HG02973 (cell line): Measurements from ENCODE around the gene OIP5.
"Not testable (repeated sequence)": the region's sequence is repeated elsewhere in the genome, so short reads cannot be mapped to it uniquely, and the experiment has no call there.

Experiments used
- ATAC-seq: cut with Tn5 transposase; IDR thresholded peaks from one replicate; pipeline ENCODE4 v1.9.1; 2021; ENCODE audit warnings: moderate library complexity; ENCODE audit not compliant: unreplicated experiment

The OIP5 gene

DNA sequence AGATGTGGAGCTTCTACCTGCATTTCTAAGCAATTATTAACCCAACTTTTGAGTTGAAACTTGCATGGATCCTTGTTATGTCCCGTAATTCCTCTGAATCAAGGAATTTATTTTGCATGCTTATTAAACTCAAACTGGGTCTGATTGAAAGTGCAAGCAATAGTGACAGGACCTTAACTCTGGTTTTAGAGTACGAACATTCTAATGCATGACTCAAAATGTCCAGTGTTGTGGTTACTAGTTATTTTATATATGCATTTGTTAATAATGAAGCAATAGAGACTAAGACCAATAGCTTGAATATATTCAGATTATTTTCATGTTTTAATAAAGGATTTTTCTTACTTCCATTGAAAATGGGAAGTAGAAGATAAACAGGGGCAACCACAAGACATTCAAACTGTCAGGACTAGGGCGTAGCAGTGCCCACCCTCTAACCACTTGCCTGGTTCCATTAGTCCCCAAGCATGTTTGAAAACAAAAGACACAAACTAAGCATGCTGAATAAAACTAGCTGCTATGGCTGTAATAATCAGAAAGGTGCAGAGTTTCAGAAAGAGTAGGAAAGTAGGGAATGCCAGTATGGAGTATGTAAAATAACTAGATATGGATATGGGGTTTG, 28.1 kb downstream of the OIP5 start:
- no peak for ATAC-seq

DNA sequence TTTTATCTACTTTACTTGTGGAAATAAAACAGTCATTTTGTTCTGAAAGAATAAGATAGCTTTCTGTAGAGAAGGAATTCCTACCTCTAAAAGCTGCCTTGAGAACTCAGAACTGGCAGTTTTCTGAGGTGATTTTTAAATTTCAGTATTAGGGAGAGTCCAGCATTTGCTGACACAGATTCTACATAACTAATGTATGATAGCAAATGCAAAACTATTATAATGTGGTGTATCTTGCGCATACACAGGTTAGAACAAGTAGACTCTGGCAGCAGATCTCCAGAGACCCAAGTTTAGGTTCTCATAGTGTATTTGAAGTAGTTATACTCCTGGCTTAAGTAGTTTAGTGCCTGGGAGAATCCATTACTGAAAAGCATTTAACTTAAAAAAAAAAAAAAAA, 30.8 kb downstream of the OIP5 start:
- ATAC-seq = no peak

DNA sequence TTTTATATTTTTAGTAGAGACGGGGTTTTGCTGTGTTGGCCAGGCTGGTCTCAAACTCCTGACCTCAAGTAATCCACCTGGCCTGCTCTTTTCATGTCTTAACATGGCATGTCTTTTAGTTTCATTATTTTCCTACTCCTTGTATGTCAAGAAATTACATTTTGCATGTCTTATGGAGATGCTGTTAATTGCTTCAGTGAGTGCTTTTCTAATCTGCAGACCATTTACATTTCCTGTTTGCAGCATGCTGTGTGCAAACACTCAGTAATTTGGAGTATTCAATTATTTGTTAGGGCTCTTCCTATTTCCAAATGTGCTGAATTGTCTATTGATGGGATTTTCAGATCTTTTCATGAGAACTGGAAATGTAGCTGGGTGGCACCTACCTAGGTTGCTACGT, 31.3 kb downstream of the OIP5 start:
- not testable (repeated sequence) for ATAC-seq

DNA sequence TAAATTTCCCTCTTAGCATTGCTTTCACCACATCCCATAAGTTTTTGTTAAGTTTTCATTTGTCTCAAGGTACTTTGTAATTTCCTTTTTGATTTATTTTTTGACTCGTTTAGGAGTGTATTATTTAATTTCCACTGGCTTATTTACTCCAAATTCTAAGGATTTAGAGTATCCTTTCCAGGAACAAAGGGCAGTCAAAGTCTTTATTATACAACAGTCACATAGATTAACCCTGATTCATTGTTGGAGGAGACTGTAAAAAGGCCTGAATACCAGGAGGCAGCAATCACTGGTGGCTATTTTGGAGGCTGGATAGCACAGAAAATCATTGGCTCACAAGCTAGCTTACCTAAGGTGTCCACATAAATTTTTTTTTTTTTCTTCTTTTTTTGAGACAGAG, 39.9 kb downstream of the OIP5 start:
- no peak for ATAC-seq

GRCh38 chr15:41291065-41291631, 41.2 kb downstream of the OIP5 start:
- peak; percentile 64 for ATAC-seq

DNA sequence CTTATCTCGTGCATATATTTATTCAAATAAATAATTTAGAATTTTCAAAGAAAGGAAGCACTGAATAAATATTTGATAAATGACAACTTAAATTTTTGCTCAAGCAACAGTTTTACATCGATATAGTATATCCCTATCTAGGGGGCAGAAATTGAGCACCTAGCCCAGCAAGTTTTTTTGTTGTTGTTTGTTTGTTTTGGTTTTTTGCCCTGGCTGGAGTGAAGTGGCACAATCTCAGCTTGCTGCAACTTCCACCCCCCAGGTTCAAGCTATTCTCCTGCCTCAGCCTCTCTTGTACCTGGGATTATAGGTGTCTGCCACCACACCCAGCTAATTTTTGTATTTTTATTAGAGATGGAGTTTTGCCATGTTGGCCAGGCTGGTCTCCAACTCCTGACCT, 42.4 kb downstream of the OIP5 start:
- no peak for ATAC-seq

DNA sequence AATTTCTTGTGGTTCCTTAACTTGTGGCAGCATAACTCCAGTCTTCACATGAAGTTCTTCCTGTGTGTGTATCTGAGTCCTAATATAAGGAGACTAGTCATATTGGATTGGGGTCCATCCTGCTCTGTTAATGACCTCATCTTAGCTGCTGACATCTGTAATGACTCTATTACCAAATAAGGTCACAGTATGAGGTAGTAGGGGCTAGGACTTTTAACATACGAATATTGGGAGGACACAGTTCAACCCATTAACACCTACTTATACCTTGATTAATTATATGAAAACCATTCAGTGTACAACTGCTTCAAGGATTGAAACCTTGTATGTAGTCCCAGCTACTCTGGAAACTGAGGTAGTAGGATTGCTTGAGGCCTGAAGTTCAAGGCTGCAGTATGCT, 43.9 kb downstream of the OIP5 start:
- no peak for ATAC-seq

DNA sequence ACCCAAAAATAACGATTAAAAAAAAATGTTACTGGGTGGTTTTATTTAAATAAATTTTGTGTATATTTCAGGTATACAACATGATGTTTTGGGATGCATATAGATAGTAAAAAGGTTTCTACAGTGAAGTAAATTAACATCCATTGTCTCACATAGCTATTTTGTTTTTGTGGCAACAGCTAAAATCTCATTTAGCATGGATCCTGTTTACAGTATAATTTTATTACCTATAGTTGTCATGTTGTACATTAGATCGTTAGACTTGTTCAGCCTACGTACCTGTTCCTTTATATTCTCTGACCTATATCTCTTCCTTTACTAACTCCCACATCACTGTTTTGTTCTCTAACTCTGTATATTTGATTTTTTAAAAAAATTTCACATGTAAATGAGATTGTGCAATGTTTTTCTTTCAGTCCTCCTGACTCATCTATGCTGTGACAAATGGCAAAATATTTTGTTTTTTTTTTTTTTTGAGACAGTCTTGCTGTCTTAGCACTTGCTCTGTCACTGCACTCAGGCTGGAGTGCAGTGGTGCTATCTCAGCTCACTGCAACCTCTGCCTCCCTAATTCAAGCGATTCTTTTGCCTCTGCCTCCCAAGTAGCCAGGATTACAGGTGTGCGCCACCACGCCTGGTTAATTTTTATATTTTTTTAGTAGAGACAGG, 45.6 kb downstream of the OIP5 start:
- ATAC-seq = no peak

GRCh38 chr15:41285285-41285684, 47.1 kb downstream of the OIP5 start:
- ATAC-seq = no peak

- no peak for ATAC-seq
Measured at GRCh38 chr15:41284427-41285177, 47.8 kb downstream of the OIP5 start.

- ATAC-seq = peak; percentile 93
Measured at GRCh38 chr15:41283653-41284426, 48.6 kb downstream of the OIP5 start.

DNA sequence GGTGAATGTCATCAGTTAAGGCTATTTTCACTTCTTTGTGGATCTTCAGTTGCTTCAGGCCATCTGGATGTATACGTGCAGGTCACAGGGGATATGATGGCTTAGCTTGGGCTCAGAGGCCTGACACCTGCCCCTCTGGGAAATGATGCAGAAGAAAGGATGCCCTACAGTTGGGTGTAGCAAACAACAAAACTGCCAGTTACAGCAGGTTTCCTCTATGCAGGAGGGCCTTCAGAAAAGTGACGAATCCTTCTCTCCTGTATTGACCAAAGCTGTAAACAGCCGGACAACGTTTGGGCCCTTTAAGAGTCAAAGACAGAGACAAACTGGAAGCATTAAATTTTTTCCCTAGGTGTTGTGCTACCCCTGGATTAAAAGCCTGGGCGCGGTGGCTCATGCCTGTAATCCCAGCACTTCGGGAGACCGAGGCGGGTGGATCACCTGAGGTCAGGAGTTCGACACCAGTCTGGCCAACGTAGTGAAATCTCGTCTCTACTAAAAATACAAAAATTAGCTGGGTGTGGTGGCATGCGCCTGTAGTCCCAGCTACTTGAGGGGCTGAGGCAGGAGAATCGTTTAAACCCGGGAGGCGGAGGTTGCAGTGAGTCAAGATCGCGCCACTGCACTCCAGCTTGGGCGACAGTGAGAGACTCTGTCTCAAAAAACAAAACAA, 49.3 kb downstream of the OIP5 start:
- ATAC-seq = not testable (repeated sequence)

DNA sequence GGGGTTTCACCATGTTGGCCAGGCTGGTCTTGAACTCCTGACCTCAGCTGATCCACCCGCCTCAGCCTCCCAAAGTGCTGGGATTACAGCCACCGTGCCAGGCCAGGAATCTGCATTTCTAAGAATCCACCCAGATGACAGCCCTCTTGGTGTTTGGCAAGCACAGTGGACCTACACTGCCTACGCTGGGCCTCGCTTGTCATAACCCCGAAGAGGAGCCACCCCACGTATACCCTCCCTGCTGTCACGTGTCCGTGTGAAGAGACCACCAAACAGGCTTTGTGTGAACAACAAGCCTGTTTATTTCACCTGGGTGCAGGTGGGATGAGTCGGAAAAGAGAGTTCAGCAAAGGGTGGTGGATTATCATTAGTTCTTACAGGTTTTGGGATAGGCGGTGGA, 50.0 kb downstream of the OIP5 start:
- not testable (repeated sequence) for ATAC-seq

GRCh38 chr15:41281236-41281635, 51.2 kb downstream of the OIP5 start:
- ATAC-seq = no peak

DNA sequence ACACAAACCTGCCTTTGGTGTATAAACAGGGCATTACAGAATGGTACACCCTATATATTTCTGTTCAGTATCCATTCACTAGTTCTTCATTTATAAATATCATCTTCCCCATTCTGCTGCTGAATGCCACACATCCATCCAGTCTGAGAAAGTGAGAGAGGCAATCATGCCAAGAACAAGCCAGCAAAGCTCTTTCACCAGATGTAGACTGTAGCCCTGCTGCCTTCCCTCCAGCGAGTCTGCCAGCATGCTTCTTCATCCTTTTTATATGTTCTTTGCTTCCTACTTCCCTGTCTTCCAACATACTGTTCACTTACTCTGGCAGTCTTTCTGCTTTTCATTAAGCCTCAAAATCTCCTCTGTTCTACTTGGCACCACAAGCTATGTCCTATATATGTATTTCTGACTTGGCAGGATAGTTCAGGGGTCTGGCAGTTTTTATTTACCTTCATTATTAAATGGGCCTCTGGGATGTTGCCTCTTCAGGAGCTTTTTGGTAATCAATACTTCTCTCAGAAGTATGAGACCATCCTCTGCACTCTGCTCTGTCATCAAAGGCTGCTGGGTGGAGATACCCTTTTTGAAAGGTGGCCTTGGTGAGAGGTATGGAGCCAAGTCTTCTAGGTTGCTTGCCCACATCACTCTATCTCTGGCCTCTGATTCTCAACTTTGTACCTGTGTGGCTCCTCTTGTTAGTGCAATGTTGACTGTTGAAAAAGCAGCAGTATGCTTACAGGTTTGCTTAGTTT, 52.7 kb downstream of the OIP5 start:
- no peak for ATAC-seq

DNA sequence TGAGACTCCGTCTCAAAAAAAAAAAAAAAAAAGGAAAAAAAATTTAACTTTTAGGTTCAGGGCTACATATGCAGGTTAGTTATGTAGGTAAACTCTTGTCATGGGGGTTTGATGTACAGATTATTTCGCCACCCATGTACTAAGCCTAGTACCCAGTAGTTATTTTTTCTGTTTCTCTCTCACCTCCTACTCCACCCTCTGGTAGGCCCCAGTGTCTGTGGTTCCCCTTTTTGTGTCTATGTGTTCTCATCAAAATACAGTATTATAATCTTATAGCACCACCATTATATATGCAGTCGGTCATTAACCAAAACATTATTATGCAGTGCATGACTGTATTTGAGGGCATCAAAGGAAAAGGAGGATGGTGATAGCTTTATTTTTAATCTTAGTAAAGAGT, 54.1 kb downstream of the OIP5 start:
- ATAC-seq = no peak

DNA sequence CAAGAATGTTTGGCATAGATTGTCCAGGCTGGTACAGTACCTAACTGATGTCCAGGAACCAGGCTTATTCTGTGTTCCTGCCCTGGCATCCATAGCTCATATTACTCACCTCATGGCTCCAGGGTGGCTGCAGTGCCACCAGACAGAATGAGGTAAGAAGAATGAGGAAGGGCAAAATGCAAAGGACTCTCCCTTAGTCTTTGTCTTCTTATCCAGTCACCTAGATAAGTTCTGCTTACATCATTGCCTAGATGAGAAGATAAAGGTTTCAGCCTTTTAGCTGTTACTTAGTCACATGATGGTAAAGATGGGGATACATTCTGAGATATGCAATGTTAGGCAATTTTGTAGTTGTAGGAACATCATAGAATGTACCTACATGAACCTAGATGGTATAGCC, 55.6 kb downstream of the OIP5 start:
- ATAC-seq = no peak

DNA sequence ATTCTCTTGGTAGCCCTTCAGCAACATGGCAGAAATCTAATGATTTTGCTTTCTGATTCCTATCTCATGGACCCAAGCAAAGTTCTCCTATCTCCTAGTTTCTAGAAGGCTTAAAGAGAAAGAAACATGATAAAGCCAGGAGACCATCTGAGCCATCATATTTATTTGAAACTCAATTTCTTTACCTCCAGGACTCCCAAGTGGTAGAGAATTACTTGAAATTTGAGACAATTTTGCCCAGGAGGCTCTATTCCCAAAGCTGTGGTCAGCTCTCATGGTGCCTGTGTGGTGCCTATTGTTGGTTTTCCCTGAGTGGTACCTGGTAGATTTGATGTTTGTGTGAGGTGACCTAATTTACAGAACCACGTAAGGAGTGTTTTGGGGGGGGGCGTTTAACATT, 62.5 kb downstream of the OIP5 start:
- no peak for ATAC-seq

GRCh38 chr15:41263891-41264351, 68.5 kb downstream of the OIP5 start:
- no peak for ATAC-seq

GRCh38 chr15:41262571-41262970, 69.8 kb downstream of the OIP5 start:
- ATAC-seq = no peak
